PC-9 (cell line): ENCODE results near the gene STK24.

Source experiments
- CTCF ChIP-seq: fragments of 200-600 bp; sonication (generic); conservative IDR thresholded peaks from 2 replicates; pipeline ENCODE4 v1.6.1; 2017; ENCODE audit warnings: mixed run types, antibody characterized with exemption, mild to moderate bottlenecking, moderate library complexity
- EZH2 ChIP-seq: fragments of 200-600 bp; sonication (generic); IDR thresholded peaks from 2 replicates; pipeline ENCODE4 v1.8.0; 2017; ENCODE audit warnings: antibody characterized with exemption, low read depth

- no peak for TF ChIP-seq CTCF
- TF ChIP-seq EZH2: no peak
Observed at GRCh38 chr13:98585398-98585754, 8.5 kb upstream of the STK24 start.
